Measurements from ENCODE around the gene ZMIZ1.

Gene ZMIZ1

DNA sequence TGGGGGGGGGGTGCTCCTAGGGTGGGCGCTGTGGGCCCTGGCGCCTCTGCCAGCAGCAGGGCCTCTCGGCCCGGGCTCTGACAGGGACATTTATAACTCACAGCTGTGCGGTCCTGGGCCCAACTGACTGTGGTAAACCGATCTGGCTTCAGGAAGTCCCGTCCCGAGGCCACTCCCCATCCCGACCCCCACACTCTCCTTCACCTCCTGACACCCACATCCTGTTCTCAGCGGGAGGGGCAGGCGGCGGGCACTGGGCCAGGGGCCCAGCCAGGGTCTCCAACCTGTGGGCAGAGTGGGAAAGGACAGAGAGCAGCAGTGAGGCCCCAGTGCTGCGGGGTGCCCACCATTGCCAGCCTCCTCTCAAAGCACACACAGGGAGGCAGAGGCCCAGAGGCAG lies 69.1 kb downstream of the ZMIZ1 start:
- TF ChIP-seq, protein P1, sequence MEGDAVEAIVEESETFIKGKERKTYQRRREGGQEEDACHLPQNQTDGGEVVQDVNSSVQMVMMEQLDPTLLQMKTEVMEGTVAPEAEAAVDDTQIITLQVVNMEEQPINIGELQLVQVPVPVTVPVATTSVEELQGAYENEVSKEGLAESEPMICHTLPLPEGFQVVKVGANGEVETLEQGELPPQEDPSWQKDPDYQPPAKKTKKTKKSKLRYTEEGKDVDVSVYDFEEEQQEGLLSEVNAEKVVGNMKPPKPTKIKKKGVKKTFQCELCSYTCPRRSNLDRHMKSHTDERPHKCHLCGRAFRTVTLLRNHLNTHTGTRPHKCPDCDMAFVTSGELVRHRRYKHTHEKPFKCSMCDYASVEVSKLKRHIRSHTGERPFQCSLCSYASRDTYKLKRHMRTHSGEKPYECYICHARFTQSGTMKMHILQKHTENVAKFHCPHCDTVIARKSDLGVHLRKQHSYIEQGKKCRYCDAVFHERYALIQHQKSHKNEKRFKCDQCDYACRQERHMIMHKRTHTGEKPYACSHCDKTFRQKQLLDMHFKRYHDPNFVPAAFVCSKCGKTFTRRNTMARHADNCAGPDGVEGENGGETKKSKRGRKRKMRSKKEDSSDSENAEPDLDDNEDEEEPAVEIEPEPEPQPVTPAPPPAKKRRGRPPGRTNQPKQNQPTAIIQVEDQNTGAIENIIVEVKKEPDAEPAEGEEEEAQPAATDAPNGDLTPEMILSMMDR (IDR thresholded peaks at IDR 0.05; ENCODE audit: extremely low read depth, missing control alignments): no peak

DNA sequence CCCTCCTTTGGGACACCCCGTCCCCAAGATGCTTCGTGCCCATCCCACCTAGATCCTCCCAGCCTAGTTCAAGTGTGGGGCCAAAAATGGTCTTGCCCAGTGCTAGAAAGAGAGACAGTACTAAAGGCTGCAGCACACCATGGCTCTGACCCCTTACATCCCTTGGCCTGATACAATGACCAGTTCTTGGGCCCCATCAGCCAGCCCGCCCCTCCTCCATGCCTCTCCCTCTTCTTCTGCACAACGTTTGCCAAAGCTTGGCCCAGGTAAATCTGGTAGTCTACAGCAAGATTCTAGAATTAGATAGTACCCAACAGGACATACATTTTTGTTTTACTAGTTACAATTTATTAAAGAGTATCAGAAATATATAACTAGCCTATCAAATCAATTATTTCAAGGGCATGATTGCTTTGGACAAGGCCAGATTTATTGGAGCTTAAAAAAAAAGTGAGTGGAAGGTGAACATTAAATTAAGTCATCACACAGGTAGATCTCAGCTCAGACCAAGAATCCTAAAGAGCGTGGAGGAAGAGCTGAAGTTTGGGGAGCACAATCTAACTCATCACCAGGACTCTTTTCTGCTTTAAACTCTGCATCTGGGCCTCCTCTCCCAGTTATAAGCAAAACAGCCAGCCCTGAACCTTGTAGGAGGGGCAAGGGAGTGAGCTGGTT lies 69.8 kb downstream of the ZMIZ1 start:
- TF ChIP-seq, protein P1 (IDR thresholded peaks at IDR 0.05; ENCODE audit: extremely low read depth, missing control alignments): no peak
- DNase-seq (ENCODE audit: low spot score): no peak

More for the DNA sequence above, 69.1 kb downstream of the ZMIZ1 start:
- DNase-seq (ENCODE audit: low spot score): peak; percentile 76

DNA sequence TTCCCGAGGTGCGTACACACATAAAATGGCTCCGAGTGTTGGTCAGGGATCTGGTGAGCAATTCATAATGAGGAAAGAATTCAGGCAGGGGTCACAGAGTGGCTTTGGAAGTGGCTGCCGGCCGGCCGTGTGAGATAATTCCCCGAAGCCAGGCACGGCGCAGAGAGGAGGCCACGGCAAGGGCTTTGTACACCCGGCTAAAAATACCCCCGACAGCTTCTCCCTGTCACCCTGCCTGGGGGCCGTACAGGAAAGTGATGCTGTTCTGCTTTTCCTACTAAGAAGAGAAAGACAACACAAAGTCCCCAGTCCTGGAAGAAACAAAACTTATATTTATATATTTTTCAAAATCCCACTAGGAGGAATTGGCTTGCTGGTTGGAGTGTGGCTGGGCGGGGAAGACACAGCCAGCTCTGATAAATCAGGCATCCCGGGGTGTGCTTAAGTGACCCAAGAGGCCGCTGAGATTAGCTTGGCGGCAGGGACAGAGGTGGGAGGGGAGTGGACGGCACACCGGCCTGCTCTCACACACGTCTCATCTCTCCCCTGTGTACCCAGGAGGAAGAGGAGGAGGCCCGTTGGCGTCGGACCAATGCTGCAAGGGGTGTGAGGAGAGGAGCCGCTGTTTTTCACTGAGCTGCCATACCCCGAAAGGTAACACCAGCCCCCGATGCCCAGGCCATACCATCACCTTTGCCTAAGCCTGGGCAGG lies 70.5 kb downstream of the ZMIZ1 start:
- TF ChIP-seq, protein P1 (IDR thresholded peaks at IDR 0.05; ENCODE audit: extremely low read depth, missing control alignments): no peak
- no peak for DNase-seq (ENCODE audit: low spot score)

DNA sequence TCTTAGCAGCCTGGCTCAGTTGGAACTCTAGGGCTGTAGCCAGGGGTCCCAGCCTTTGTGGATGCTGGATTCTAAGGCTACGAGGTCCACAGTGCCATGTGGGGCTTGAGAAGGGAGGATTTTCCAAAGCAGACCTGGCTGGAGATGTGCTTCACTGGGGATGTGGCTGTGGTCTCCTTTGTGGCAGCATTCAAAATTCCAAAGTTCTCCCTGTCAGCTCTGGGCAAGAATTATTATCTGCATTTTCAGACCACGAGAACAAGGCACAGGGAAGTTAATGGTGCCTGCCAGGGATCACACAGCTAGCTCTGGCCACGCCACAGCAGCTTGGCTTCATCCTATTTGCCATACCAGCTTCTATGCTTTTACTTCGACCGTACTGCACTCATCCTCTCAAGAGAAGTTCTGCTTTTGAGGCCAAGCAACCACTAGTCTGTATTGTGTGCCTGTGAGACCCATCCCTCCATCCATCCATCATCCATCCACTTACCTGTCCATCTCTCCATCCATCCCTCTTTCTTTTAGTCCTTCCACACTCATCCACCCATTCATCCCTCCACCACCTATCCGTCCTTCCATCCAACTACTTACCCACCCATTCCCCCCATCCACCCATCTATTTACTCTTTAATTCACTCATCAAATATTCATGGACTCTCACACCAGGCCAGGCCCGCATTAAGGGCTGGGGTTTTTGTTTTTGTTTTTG lies 71.5 kb downstream of the ZMIZ1 start:
- TF ChIP-seq, protein P1 (IDR thresholded peaks at IDR 0.05; ENCODE audit: extremely low read depth, missing control alignments): no peak
- DNase-seq (ENCODE audit: low spot score): no peak

DNA sequence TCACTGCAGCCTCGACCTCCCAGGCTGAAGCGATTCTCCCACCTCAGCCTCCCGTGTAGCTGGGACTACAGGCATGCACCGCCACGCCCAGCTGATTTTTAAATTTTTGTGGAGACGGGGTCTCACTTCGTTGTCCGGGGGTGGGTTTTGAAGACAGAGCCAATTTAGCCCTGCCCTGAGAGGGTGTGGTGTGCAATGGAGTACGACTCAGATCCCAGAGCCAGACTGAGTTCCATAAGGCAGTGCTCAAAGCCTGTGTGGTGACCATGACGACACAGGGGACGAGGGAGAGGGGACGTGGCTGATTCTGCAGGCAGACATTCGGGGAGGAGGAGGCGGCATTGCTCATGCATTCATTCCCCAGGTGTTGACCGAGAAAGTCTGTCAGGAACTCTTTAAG lies 72.1 kb downstream of the ZMIZ1 start:
- DNase-seq (ENCODE audit: low spot score): no peak
- TF ChIP-seq, protein P1 (IDR thresholded peaks at IDR 0.05; ENCODE audit: extremely low read depth, missing control alignments): no peak

DNA sequence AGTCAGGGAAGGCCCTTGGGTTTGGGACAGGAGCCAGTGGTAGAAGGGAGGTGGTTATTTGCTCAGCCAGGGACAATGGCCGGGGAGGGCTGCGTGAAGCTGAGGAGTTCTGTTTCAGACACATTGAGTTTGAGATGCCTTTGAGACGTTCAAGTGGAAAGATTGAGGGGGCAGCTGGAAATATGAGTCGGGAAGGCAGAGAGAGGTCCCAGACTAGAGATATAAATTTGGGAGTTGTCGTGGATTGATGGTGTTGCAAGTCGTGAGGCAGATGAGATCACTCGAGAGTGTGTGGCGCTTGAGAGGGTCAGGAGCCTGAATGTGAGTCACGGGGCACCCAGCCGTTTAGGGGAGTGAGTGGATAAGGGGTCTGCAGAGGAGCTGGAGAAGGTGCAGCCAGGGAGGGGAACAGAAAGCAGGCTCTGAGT lies 73.3 kb downstream of the ZMIZ1 start:
- TF ChIP-seq, protein P1 (IDR thresholded peaks at IDR 0.05; ENCODE audit: extremely low read depth, missing control alignments): no peak
- no peak for DNase-seq (ENCODE audit: low spot score)
